K562 treated with DMSO at 1 percent for 4 hours (cell line): ENCODE results near the gene HIRA. TPM values are rescaled to one million over a fixed set of nuclear protein-coding genes. Genes with fewer than 3 reads are reported as not detected.

ENCODE experiments used
- total RNA-seq: library from RNA; unstranded; fragments of 300-600 nt; gene quantifications from 2 replicates; pipeline ENCODE4 v1.2.3, GENCODE V29; 2022; ENCODE audit not compliant: insufficient read depth

Gene HIRA
- 87.5 and 99.5 TPM in 2 replicates for total RNA-seq

GRCh38 chr22:19431649-19432132, at the start of gene HIRA:
Gene HIRA, minus strand, starts transcription at chr22:19431733. Its CDS starts 257 bp downstream, at chr22:19431476.

GRCh38 chr22:19479355-19480172, 48.0 kb upstream of the HIRA start, which contains the start of gene CDC45:
Gene CDC45, plus strand, starts transcription at chr22:19479920. Its CDS starts 49 bp downstream, at chr22:19479969.

GRCh38 chr22:19478901-19479354, 47.4 kb upstream of the HIRA start, which contains the start of gene UFD1:
Gene UFD1, minus strand, starts transcription at chr22:19479193. Its CDS starts 108 bp downstream, at chr22:19479085.

GRCh38 chr22:19447330-19448075, 16.0 kb upstream of the HIRA start, which contains the start of gene C22orf39:
Gene C22orf39, minus strand, starts transcription at chr22:19447711. Its CDS starts 23 bp downstream, at chr22:19447688.

GRCh38 chr22:19432133-19432851, 759 bp upstream of the HIRA start, which contains the start of gene MRPL40:
Gene MRPL40, plus strand, starts transcription at chr22:19432545. Its CDS starts 10 bp downstream, at chr22:19432555.

GRCh38 chr22:19291580-19292457, 139.7 kb downstream of the HIRA start, which contains the start of gene CLTCL1:
Gene CLTCL1, minus strand, starts transcription at chr22:19291719. Its CDS starts 78 bp downstream, at chr22:19291641.

Other genes starting within 250 kb of the HIRA start
- 21.7 and 22.6 TPM in 2 replicates for gene CLTCL1, start 140.0 kb downstream of the HIRA start, total RNA-seq
- 77.7 and 91.9 TPM in 2 replicates for gene MRPL40, start 812 bp upstream of the HIRA start, total RNA-seq
- gene C22orf39, start 16.0 kb upstream of the HIRA start, total RNA-seq, result 98.1 and 111 TPM in 2 replicates
- gene UFD1, start 47.5 kb upstream of the HIRA start, total RNA-seq, result 415 and 442 TPM in 2 replicates
- 226 and 228 TPM in 2 replicates for gene CDC45, start 48.2 kb upstream of the HIRA start, total RNA-seq
- gene CLDN5, start 92.7 kb upstream of the HIRA start, total RNA-seq, result not detected in 2 replicates